HG02973 (cell line): ENCODE measurements around the gene CEL.

ENCODE experiments used
- ATAC-seq: cut with Tn5 transposase; IDR thresholded peaks from one replicate; pipeline ENCODE4 v1.9.1; 2021; ENCODE audit warnings: moderate library complexity; ENCODE audit not compliant: unreplicated experiment

Gene CEL

GRCh38 chr9:133101356-133102189 is 39.8 kb downstream of the CEL start:
- ATAC-seq: no peak

GRCh38 chr9:133102190-133103021 is 40.6 kb downstream of the CEL start:
- no peak for ATAC-seq

GRCh38 chr9:133103183-133103986 is 41.6 kb downstream of the CEL start:
- ATAC-seq: no peak

GRCh38 chr9:133103987-133104505 is 42.3 kb downstream of the CEL start:
- ATAC-seq: no peak

- no peak for ATAC-seq
Observed at GRCh38 chr9:133104718-133105460, 43.1 kb downstream of the CEL start.

GRCh38 chr9:133105461-133105770 is 43.6 kb downstream of the CEL start:
- no peak for ATAC-seq

GRCh38 chr9:133106511-133107244 is 44.9 kb downstream of the CEL start:
- no peak for ATAC-seq

GRCh38 chr9:133107245-133107722 is 45.5 kb downstream of the CEL start:
- ATAC-seq: no peak

- ATAC-seq: no peak
Observed at GRCh38 chr9:133107961-133108793, 46.4 kb downstream of the CEL start.

- ATAC-seq: no peak
Observed at GRCh38 chr9:133108794-133109641, 47.2 kb downstream of the CEL start.

GRCh38 chr9:133109931-133110650 is 48.3 kb downstream of the CEL start:
- ATAC-seq: no peak

GRCh38 chr9:133111808-133112662 is 50.3 kb downstream of the CEL start:
- no peak for ATAC-seq

GRCh38 chr9:133112663-133113026 is 50.9 kb downstream of the CEL start:
- ATAC-seq: no peak

GRCh38 chr9:133113163-133113948 is 51.6 kb downstream of the CEL start:
- ATAC-seq: no peak
